Nephron (organoid): ENCODE measurements around the gene RCVRN.

Experiments
- H3K27ac Mint-ChIP-seq, 3 experiments: 2 replicates each; pipeline ENCODE4 v1.8.0; 2020; ENCODE audit warnings: mixed read lengths in 3 of 3, mild to moderate bottlenecking in 2 of 3, moderate library complexity in 1 of 3
- H3K27me3 Mint-ChIP-seq: 2 replicates; pipeline ENCODE4 v1.8.0; 2021; ENCODE audit warnings: low read depth, mild to moderate bottlenecking, moderate library complexity, mixed read lengths
- H3K36me3 Mint-ChIP-seq: 2 replicates; pipeline ENCODE4 v1.8.0; 2020; ENCODE audit warnings: low read depth, mixed read lengths
- H3K4me1 Mint-ChIP-seq: 2 replicates; pipeline ENCODE4 v1.8.0; 2020; ENCODE audit warnings: mixed read lengths
- H3K4me3 Mint-ChIP-seq, 3 experiments: 2 replicates each; pipeline ENCODE4 v1.8.0; 2020; ENCODE audit warnings: mild to moderate bottlenecking in 3 of 3, mixed read lengths in 3 of 3, moderate library complexity in 2 of 3
- H3K9me3 Mint-ChIP-seq: 2 replicates; pipeline ENCODE4 v1.8.0; 2020; ENCODE audit warnings: mixed read lengths
- CTCF ChIP-seq, 3 experiments: fragments of 200-600 bp; sonication (generic); IDR thresholded peaks; one replicate each; pipeline ENCODE4 v1.5.0; 2021; ENCODE audit warnings: antibody characterized with exemption in 3 of 3; ENCODE audit not compliant: unreplicated experiment in 3 of 3

The RCVRN gene

DNA sequence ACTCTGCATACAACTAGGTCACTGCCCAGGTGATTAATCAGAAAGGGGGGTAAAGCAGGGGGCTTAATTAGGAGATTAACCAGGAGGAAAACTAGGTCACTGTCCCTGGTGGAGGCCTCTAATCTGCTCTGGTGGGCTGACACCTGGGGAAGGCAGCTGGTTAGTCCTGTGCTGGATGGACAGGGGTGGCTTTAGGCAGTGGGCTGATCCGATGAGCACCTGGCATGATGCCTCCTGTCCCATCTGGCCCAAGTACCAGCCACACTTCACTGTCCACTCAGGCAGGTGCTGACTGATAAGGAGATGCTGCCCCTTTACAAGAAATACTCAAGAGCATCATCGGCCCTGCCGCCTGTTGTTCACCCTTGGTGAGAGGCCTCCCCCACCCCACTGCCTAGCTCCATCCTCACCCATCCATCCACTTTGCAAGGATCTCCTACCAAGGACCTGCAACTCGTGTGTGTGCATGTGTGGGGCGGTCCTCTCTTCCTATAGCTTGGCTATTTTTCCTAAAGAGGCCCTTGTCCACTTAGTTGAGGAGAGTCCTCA is 13.8 kb upstream of the RCVRN start:
- peaks cover 5% of the 10 kb centered on the region for H3K36me3 Mint-ChIP-seq
- H3K4me3 Mint-ChIP-seq, result no peak overlapping the region
- H3K4me1 Mint-ChIP-seq, result peaks cover 3% of the 10 kb centered on the region
- no peak for TF ChIP-seq CTCF (IDR thresholded peaks at IDR 0.05; ENCODE audit: unreplicated experiment in 3 of 3)
- no peak overlapping the region for H3K27ac Mint-ChIP-seq
- no peaks in the 10 kb centered on the region for H3K9me3 Mint-ChIP-seq
- peaks cover 3% of the 10 kb centered on the region for H3K27me3 Mint-ChIP-seq

DNA sequence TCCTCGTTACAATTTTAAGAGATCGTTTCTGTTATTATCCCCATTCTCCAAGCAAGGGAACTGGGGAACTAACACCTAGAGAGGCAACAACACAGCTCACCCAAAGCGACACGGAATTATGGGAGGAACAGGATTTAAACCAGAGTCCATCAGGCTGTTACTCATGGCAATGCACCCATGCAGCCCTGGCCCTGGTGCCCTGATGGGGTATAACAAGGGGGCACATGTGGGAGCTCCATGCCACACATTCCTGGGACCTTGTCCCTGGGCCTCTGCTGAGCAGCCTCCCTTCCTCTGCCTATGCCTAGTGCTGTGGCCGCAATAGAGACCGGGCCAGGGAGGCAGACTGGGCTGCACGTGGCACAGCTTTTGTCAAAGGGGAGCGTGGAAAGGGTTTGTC is 13.3 kb upstream of the RCVRN start:
- Mint-ChIP-seq H3K9me3 (no peaks in the 10 kb centered on the region), H3K4me1 (peaks cover 3% of the 10 kb centered on the region), H3K27me3 (peaks cover 3% of the 10 kb centered on the region), H3K27ac (no peak overlapping the region), H3K36me3 (peaks cover 5% of the 10 kb centered on the region), H3K4me3 (no peak overlapping the region)
- TF ChIP-seq CTCF (IDR thresholded peaks at IDR 0.05; ENCODE audit: unreplicated experiment in 3 of 3), result no peak

GRCh38 chr17:9917801-9918200 is 12.7 kb upstream of the RCVRN start:
- Mint-ChIP-seq H3K4me1 (peaks cover 3% of the 10 kb centered on the region), H3K4me3 (no peak overlapping the region), H3K9me3 (no peaks in the 10 kb centered on the region), H3K27ac (no peak overlapping the region), H3K36me3 (peaks cover 5% of the 10 kb centered on the region), H3K27me3 (peaks cover 3% of the 10 kb centered on the region)
- no peak for TF ChIP-seq CTCF (IDR thresholded peaks at IDR 0.05; ENCODE audit: unreplicated experiment in 3 of 3)

GRCh38 chr17:9917131-9917530 is 12.1 kb upstream of the RCVRN start:
- H3K4me1 Mint-ChIP-seq, result peaks cover 3% of the 10 kb centered on the region
- peaks cover 3% of the 10 kb centered on the region for H3K27me3 Mint-ChIP-seq
- no peaks in the 10 kb centered on the region for H3K9me3 Mint-ChIP-seq
- no peak overlapping the region for H3K27ac Mint-ChIP-seq
- H3K4me3 Mint-ChIP-seq, result no peak overlapping the region
- TF ChIP-seq CTCF (IDR thresholded peaks at IDR 0.05; ENCODE audit: unreplicated experiment in 3 of 3), result no peak
- H3K36me3 Mint-ChIP-seq, result peaks cover 5% of the 10 kb centered on the region

- peaks cover 3% of the 10 kb centered on the region for H3K4me1 Mint-ChIP-seq
These were observed 11.0 kb upstream of the RCVRN start for GRCh38 chr17:9916108-9916507.

More at GRCh38 chr17:9916108-9916507, 11.0 kb upstream of the RCVRN start:
- Mint-ChIP-seq H3K36me3 (peaks cover 5% of the 10 kb centered on the region), H3K27me3 (peaks cover 5% of the 10 kb centered on the region), H3K27ac (no peak overlapping the region), H3K9me3 (no peaks in the 10 kb centered on the region), H3K4me3 (no peak overlapping the region)
- TF ChIP-seq CTCF (IDR thresholded peaks at IDR 0.05; ENCODE audit: unreplicated experiment in 3 of 3), result no peak
